ENCODE data around the gene BCKDHA. TPM values are rescaled to one million over a fixed set of nuclear protein-coding genes. Genes with fewer than 3 reads are reported as not detected.

The BCKDHA gene
- total RNA-seq, 4 donors from 2014 or later: 64.3 to 116 (median 70.1) TPM

- no peak for DNase-seq (ENCODE audit: low spot score in 2 of 2)
- 85 to 97% methylated on average over 9 to 11 of the region's 13 CpGs for WGBS, 2 donors
- TF ChIP-seq POLR2A (IDR thresholded peaks at IDR 0.05) (no peak), CTCF (IDR thresholded peaks at IDR 0.05) (no peak)
- intact Hi-C loops (cut with DNase I; ENCODE audit: low total_unique reads): no loop called here
- H3K4me3 ChIP-seq (ENCODE audit: low read depth, poor library complexity, severe bottlenecking): no peak overlapping the region
Measured at GRCh38 chr19:41357746-41358145, 39.9 kb upstream of the BCKDHA start.

DNA sequence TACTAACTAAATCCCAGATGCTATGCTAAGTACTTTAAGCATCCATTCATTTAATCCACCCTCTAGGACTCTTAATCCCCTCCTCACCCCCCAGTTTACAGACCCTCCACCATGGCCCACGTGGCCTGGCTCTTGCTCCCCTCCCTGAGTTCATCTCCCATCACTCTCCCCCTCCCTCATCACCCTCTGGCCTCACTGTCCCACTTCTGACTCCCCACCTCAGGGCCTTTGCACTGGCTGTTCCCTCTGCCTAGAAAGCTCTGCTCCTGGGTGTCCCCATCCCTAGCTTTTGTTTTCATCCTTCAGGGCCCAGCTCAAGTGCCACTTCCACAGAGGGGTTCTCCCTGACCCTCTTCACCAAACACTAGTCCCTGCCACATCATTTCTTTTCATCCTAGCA lies 37.9 kb upstream of the BCKDHA start:
- intact Hi-C loops (cut with DNase I; ENCODE audit: low total_unique reads): no loop called here
- TF ChIP-seq CTCF (IDR thresholded peaks at IDR 0.05) (no peak), POLR2A (IDR thresholded peaks at IDR 0.05) (no peak)
- DNase-seq (ENCODE audit: low spot score in 2 of 2): no peak
- H3K4me3 ChIP-seq (ENCODE audit: low read depth, poor library complexity, severe bottlenecking): no peak overlapping the region
- 94 to 96% methylated on average over 1 of the region's 1 CpG for WGBS, 2 donors

DNA sequence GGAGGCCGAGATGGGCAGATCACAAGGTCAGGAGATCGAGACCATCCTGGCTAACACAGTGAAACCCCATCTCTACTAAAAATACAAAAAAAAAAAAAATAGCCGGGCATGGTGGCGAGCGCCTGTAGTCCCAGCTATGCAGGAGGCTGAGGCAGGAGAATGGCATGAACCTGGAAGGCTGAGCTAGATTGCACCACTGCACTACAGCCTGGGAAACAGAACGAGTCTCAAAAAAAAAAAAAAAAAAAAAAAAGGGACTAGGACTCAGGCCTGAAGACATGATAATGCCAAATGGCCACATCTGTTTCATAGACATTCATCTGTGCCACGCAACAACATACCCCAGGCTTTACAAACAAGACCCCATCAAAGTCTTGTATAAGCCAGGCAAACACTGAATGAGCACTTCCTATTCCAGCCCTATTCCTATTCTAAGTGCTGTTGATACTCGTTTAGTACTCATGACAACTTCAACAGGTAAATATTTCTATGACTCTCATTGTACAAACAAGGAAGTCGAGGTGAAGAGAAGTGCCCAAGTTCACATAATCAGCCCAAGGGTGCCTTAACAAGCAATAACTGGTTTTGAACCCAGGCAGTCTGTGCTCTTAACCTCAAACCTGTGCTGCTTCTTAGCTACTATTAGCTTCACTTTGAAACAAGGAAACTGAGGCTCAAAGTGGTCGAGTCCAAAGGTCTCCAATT lies 35.3 kb upstream of the BCKDHA start:
- DNase-seq (ENCODE audit: low spot score in 2 of 2): no peak
- 69 to 74% methylated on average over 10 of the region's 10 CpGs for WGBS, 2 donors
- intact Hi-C loops (cut with DNase I; ENCODE audit: low total_unique reads): no loop called here
- TF ChIP-seq POLR2A (IDR thresholded peaks at IDR 0.05): no peak
- no peak for TF ChIP-seq CTCF (IDR thresholded peaks at IDR 0.05)
- H3K4me3 ChIP-seq (ENCODE audit: low read depth, poor library complexity, severe bottlenecking): no peak overlapping the region

DNA sequence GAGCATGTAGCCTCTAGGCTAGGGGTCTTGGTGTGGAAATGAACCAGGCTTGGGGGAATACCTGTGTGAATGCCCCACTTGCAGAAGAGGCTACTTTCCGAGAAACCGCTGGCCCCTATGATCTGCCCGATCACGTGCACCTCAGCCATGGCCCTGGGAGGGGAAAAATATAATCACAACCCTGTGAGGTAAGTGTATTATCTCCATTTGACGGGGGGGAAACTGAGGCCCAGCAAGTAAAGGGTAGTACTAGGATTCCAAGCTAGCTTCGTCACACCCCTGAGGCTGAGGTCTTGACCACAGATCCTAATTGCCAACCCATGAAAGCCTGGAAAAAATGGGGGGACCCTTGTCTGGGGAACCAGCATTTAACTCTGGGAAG lies 34.3 kb upstream of the BCKDHA start:
- no peak overlapping the region for H3K4me3 ChIP-seq (ENCODE audit: low read depth, poor library complexity, severe bottlenecking)
- WGBS, 2 donors: 46 to 51% methylated on average over 6 of the region's 6 CpGs
- DNase-seq (ENCODE audit: low spot score in 2 of 2): no peak
- intact Hi-C loops (cut with DNase I; ENCODE audit: low total_unique reads): no loop called here
- TF ChIP-seq CTCF (IDR thresholded peaks at IDR 0.05) (no peak), POLR2A (IDR thresholded peaks at IDR 0.05) (no peak)

DNA sequence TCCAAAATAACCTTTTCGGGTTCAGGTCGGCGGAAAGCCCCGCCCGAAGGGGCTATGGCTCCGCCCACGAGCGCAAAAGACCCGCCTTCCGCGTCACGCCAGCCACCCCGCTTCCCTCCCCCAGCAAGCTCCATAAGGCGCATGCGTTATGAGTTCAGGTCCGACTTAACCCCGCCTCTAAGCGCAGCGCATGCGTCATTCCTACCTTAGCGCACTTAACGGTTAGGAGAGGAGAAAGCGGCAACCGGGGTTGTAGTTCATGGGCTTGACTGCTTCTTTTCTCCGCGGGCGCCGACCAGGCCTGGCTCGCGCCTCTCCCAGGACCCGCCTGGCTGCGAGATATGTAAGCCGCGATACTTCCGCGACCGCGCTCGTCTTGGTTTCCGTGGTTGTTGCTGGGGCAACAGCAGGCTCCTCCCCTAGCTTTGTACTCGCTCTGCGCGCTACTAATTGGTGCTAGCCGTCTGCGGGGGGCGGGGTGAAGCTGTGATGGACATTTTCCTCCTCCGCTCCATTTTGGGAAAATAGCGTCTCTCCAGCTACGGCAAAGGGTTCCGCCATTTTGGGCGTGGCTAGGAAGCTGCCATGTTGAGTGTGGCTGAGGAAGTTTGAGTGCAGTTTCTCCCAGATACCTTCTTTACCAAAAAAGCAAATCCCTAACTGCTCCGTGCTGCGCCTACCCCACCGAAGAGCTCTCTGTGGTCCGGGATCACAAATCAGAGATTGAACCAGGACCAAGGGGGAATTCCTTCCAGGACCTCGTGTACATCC lies 33.7 kb upstream of the BCKDHA start, which contains the start of gene B9D2:
B9D2 (minus strand) TSS at position 397 of the 771 bp plus-strand sequence. CDS start 630 bp downstream, outside the sequence.
- peak; percentile 98 to 99 for DNase-seq (ENCODE audit: low spot score in 2 of 2)
- H3K4me3 ChIP-seq (ENCODE audit: low read depth, poor library complexity, severe bottlenecking): peak within 1 kb of the TSS; percentile 41
- intact Hi-C loops (cut with DNase I; ENCODE audit: low total_unique reads): no loop called here
- TF ChIP-seq CTCF (IDR thresholded peaks at IDR 0.05): no peak
- TF ChIP-seq POLR2A (IDR thresholded peaks at IDR 0.05): no peak
- 0% methylated on average over 27 to 50 of the region's 56 CpGs for WGBS, 2 donors

All from lower leg skin (tissue), 4 donors.